GM10266 (cell line): Measurements from ENCODE around the gene HYAL3.
A peak's percentile ranks its signal among the peaks of the same experiment; 100 is the strongest.

ENCODE experiments used
- DNase-seq: peaks from one replicate; pipeline ENCODE4 v3.0.0; 2012; ENCODE audit errors: extremely low spot score
- CTCF ChIP-seq: IDR thresholded peaks from 2 replicates; pipeline ENCODE4 v1.5.1; 2012; ENCODE audit warnings: mild to moderate bottlenecking, low read depth; ENCODE audit not compliant: control insufficient read depth, insufficient read depth; ENCODE audit errors: missing control alignments

Gene HYAL3

GRCh38 chr3:50255251-50255615 lies 44.0 kb downstream of the HYAL3 start:
- TF ChIP-seq CTCF = no peak
- no peak for DNase-seq

GRCh38 chr3:50254577-50255250 lies 44.5 kb downstream of the HYAL3 start:
- no peak for DNase-seq
- no peak for TF ChIP-seq CTCF

- TF ChIP-seq CTCF = no peak
- no peak for DNase-seq
Observed at GRCh38 chr3:50251220-50251619, 48.0 kb downstream of the HYAL3 start.

GRCh38 chr3:50250514-50250913 lies 48.7 kb downstream of the HYAL3 start:
- TF ChIP-seq CTCF = no peak
- no peak for DNase-seq

GRCh38 chr3:50249457-50249856 lies 49.7 kb downstream of the HYAL3 start:
- DNase-seq = no peak
- no peak for TF ChIP-seq CTCF

GRCh38 chr3:50248387-50248786 lies 50.8 kb downstream of the HYAL3 start:
- no peak for DNase-seq
- no peak for TF ChIP-seq CTCF

- peak; percentile 77 for DNase-seq
- no peak for TF ChIP-seq CTCF
Observed at GRCh38 chr3:50246517-50246954, 52.7 kb downstream of the HYAL3 start.
